Activated CD8-positive, alpha-beta memory T cell treated with anti-CD3 and anti-CD28 coated beads for 36 hours (primary cell): ENCODE results near the gene NPAT. TPM values are rescaled to one million over a fixed set of nuclear protein-coding genes. Genes with fewer than 3 reads are reported as not detected.

Source experiments
- CTCF ChIA-PET: fragments of 350-600 bp; sonication (Branson Sonifier 250); formaldehyde crosslinking; loops from one replicate; lab custom pipeline; 2021; ENCODE audit warnings: antibody characterized with exemption; lab: Charles Lee
- POLR2A ChIA-PET: fragments of 350-600 bp; sonication (Branson Sonifier 250); formaldehyde crosslinking; loops from one replicate; lab custom pipeline; 2021; ENCODE audit warnings: antibody characterized with exemption; lab: Charles Lee
- total RNA-seq, 2 experiments: library from RNA; stranded (reverse); gene quantifications; one replicate each; pipeline ENCODE4 v1.2.3, GENCODE V29; 2021

NPAT gene
- 10 to 100 TPM; 36.1 to 36.7 TPM for total RNA-seq

DNA sequence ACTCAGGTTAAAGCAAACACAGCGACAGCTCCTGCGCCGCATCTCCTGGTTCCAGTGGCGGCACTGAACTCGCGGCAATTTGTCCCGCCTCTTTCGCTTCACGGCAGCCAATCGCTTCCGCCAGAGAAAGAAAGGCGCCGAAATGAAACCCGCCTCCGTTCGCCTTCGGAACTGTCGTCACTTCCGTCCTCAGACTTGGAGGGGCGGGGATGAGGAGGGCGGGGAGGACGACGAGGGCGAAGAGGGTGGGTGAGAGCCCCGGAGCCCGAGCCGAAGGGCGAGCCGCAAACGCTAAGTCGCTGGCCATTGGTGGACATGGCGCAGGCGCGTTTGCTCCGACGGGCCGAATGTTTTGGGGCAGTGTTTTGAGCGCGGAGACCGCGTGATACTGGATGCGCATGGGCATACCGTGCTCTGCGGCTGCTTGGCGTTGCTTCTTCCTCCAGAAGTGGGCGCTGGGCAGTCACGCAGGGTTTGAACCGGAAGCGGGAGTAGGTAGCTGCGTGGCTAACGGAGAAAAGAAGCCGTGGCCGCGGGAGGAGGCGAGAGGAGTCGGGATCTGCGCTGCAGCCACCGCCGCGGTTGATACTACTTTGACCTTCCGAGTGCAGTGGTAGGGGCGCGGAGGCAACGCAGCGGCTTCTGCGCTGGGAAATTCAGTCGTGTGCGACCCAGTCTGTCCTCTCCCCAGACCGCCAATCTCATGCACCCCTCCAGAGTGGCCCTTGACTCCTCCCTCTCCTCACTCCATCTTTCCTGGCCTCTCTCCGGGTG, at the start of gene NPAT, which contains the start of gene ATM:
Gene NPAT, minus strand, starts transcription at position 65 of the 774 bp plus-strand sequence. CDS start 102 bp downstream, outside the sequence.
Gene ATM, plus strand, starts transcription at position 494 of the 774 bp plus-strand sequence. CDS start 4,558 bp downstream, outside the sequence.
- ChIA-PET POLR2A (interaction anchor here (0.8 to 2.7 kb wide), 7 partner anchors 13 to 214 kb away, joined by 3 to 15 read pairs (median 4); partner anchors contain the start of gene CUL5), CTCF (interaction anchor here (0.5 to 2.1 kb wide), 9 partner anchors 11 to 441 kb away, joined by 3 to 14 read pairs (median 4); no protein-coding TSS in a partner anchor)

DNA sequence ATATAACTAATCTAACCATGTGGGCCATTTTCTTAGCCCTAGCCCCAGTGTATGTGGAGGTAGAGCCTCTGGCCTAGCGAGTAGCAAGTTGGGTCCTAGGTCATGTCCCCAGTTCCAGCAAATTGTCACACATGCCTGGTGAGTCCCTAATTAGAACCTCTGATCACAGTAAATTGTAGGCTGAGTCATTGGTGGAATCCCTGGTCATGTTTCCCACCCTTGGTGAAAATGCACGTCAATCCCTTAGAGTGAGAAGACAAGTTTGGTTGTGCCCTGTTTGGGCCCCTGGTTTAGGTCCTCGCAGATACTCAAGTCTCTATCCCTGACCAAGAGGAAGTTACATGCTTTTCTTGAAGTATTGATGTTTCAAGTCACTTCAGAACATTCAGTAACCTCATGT, 47.1 kb upstream of the NPAT start:
- POLR2A ChIA-PET, result no interaction called here
- CTCF ChIA-PET, result no interaction called here

DNA sequence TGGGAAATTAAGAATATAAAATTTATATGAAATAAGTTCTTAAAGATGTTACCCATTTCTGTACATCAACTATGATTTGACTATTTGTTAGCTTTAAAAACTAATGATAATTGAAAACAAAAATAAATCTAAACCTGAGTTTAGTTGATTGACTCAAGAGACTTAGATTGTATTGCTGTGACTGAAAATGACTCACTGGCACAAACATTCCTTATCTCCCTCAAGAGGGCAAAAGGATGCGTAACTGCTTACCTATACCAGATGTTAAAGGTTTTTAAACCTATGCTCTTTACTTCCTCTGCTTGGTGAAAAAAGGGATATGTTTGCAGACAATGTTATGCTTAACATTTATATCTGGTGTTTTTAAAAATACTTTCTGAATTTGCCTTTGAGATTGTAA, 30.7 kb upstream of the NPAT start:
- ChIA-PET POLR2A (no interaction called here), CTCF (no interaction called here)

DNA sequence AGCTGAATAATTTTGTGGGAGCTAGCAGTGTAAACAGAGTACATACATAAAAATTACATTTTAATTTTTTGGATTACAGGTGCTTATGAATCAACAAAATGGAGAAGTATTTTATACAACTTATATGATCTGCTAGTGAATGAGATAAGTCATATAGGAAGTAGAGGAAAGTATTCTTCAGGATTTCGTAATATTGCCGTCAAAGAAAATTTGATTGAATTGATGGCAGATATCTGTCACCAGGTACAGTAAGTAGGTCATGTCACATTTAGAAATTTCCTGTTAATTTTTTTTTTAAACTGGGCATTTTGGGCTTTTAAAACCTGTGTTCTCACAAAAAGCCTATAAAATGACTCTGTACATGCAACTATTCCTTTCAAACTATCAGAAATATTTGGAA, 24.4 kb upstream of the NPAT start:
- CTCF ChIA-PET, result no interaction called here
- POLR2A ChIA-PET, result interaction anchor here (0.8 kb wide), 1 partner anchor 120 kb away, joined by 3 read pairs; no protein-coding TSS in a partner anchor

DNA sequence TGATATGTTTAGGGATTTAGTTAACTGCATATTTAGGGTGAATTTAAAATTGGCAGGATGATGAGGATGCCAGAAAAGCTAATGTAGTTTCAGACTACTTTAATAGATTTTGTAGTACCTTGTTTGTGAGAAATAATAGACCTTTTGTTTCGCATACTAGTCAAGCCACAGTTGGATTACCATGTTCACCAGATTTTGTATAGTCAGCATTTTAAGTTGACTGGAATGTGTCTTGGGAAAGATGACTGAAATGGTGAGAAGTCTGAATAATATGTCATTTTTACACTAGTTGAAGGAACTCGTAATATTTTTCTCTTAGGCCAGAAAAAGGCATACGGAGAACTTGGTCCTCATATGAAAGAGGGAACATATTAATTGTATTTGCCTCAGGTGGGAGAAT, 23.9 kb upstream of the NPAT start:
- CTCF ChIA-PET, result no interaction called here
- POLR2A ChIA-PET, result no interaction called here

DNA sequence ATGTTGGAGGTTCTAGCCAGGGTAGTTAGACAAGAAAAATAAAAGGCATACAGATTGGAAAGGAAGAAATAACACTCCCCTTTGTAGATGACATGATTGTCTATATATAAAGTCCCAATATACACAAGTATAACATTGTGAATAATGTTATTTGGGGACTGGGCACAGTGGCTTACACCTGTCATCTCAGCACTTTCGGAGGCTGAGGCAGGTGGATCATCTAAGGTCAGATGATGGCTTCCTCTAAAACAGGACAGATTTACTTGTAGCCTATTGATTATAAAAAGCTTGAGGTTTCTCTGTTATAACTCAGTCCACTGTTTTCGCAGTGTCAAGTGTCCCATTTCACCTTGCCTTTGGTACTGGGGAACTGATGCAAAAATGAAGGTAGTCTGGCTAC, 20.0 kb upstream of the NPAT start:
- ChIA-PET POLR2A (no interaction called here), CTCF (interaction anchor here (1.0 kb wide), 1 partner anchor 20 kb away, joined by 3 read pairs; the partner anchor contains the start of genes ATM and NPAT)

GRCh38 chr11:108241330-108242037, 19.0 kb upstream of the NPAT start:
- POLR2A ChIA-PET, result interaction anchor here (1.0 to 1.1 kb wide), 2 partner anchors 18 to 19 kb away, joined by 4 to 5 read pairs; partner anchors contain the start of genes ATM and NPAT
- CTCF ChIA-PET, result interaction anchor here (0.7 to 1.1 kb wide), 2 partner anchors 10 to 22 kb away, joined by 3 read pairs; no protein-coding TSS in a partner anchor

- CTCF ChIA-PET, result interaction anchor here (0.9 to 1.0 kb wide), 2 partner anchors 14 to 15 kb away, joined by 3 to 4 read pairs; no protein-coding TSS in a partner anchor
- POLR2A ChIA-PET, result interaction anchor here (1.0 kb wide), 1 partner anchor 15 kb away, joined by 3 read pairs; no protein-coding TSS in a partner anchor
Observed at GRCh38 chr11:108239076-108239475, 16.6 kb upstream of the NPAT start.

GRCh38 chr11:108237058-108237481, 14.6 kb upstream of the NPAT start:
- POLR2A ChIA-PET, result interaction anchor here (0.7 to 2.0 kb wide), 3 partner anchors 12 to 37 kb away, joined by 3 to 15 read pairs (median 5); partner anchors contain the start of genes ATM and NPAT
- CTCF ChIA-PET, result interaction anchor here (0.7 to 2.3 kb wide), 6 partner anchors 12 to 81 kb away, joined by 3 to 14 read pairs (median 4); partner anchors contain the start of gene ATM

DNA sequence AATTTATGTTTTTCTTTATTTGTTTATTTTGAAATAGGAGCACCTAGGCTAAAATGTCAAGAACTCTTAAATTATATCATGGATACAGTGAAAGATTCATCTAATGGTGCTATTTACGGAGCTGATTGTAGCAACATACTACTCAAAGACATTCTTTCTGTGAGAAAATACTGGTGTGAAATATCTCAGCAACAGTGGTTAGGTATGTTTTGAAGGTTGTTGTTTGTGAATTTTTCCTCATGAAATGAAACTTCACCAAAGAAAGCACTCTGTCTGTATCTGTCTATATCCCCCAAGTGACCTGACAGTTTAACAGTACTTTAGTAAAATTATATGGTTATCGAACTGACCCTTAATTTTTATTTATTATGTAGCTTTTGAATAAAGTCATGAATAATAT, 13.2 kb upstream of the NPAT start:
- CTCF ChIA-PET, result interaction anchor here (2.3 kb wide), 1 partner anchor 12 kb away, joined by 14 read pairs; the partner anchor contains the start of gene ATM
- POLR2A ChIA-PET, result interaction anchor here (0.8 kb wide), 1 partner anchor 11 kb away, joined by 10 read pairs; no protein-coding TSS in a partner anchor

GRCh38 chr11:108235192-108235591, 12.8 kb upstream of the NPAT start:
- ChIA-PET CTCF (interaction anchor here (0.6 to 2.3 kb wide), 2 partner anchors 12 to 38 kb away, joined by 3 to 14 read pairs; partner anchors contain the start of gene ATM), POLR2A (no interaction called here)

DNA sequence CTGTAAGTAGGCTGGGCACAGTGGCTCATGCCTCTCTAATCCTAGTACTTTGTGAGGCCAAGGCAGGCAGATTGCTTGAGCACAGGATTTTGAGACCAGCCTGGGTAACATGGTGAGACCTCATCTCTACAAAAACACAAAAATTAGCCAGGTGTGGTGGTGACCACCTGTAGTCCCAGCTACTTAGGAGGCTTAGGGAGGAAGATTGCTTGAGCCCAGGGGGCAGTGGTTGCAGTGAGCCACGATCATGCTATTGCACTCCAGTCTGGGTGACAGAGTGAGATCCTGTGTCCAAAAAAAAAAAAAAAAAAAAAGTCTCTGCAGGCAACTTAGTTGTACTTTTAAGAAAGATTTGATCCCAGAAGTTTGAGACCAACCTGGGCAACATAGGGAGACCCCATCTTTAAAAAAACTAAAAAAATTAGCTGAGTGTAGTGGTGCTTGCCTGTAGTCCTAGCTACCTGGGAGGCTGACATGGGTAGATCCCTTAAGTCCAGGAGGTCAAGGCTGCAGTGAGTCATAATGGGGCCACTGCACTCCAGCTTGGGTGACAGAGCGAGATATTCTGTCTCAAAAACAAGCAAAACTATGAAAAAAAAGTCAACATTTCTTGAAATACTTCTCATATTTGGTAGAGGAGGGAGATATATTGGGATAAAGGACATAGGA, 11.0 kb upstream of the NPAT start:
- ChIA-PET CTCF (interaction anchor here (0.7 kb wide), 1 partner anchor 10 kb away, joined by 4 read pairs; the partner anchor contains the start of gene ATM), POLR2A (no interaction called here)

- CTCF ChIA-PET, result no interaction called here
Observed at GRCh38 chr11:108228251-108228650, 5.8 kb upstream of the NPAT start.

DNA sequence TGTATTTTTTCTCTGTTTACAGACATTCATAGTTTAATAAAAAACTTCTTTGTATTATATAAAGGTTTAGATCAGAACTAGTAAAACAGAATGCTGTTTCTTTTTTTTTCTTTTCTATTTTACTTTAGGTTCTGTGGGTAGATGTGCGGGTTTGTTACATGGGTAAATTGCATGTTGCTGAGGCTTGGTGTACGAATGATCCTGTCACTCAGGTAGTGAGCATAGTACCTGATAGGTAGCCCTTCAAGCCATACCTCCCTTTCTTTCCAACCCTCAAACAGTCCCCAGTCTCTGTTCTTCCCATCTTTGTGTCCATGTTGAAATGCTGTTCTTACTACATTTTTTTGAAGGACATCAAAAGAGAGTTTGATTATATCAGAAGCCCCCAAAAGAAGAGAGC, 3.6 kb upstream of the NPAT start:
- POLR2A ChIA-PET, result interaction anchor here (1.4 kb wide), 1 partner anchor 11 kb away, joined by 5 read pairs; no protein-coding TSS in a partner anchor
- CTCF ChIA-PET, result interaction anchor here (1.3 to 1.4 kb wide), 2 partner anchors 11 to 77 kb away, joined by 3 to 4 read pairs; no protein-coding TSS in a partner anchor

More at GRCh38 chr11:108228251-108228650, 5.8 kb upstream of the NPAT start:
- POLR2A ChIA-PET, result no interaction called here

GRCh38 chr11:108224911-108225786, 2.7 kb upstream of the NPAT start:
- CTCF ChIA-PET, result interaction anchor here (1.2 to 1.4 kb wide), 3 partner anchors 12 to 77 kb away, joined by 3 to 4 read pairs (median 4); no protein-coding TSS in a partner anchor
- POLR2A ChIA-PET, result interaction anchor here (0.6 to 1.4 kb wide), 3 partner anchors 11 to 66 kb away, joined by 5 to 10 read pairs (median 8); no protein-coding TSS in a partner anchor

DNA sequence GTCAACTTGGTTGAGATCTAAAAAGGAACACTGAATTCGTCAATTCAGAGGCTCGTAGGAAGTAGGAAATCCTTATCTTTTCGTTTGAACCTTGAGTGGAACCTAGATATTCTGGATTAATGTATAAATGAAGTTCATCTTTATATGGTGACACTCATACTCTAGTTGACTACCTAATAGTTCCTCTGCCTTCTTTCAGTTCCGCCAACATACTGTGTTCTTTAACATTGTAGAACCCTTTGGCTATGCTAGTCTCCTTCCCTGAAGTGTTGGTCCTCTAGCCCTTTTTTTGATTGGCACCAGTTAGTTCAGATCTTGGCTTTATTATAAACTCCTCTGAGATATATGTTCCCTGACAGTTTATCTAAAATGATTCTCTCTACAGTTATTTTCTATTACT, 1.9 kb upstream of the NPAT start:
- CTCF ChIA-PET, result interaction anchor here (0.5 to 1.4 kb wide), 4 partner anchors 12 to 391 kb away, joined by 3 to 14 read pairs (median 4); no protein-coding TSS in a partner anchor
- POLR2A ChIA-PET, result interaction anchor here (0.6 to 2.7 kb wide), 5 partner anchors 12 to 78 kb away, joined by 3 to 15 read pairs (median 5); no protein-coding TSS in a partner anchor
